Ureter (tissue), 1 donor: ENCODE data around the gene TEDC1. TPM values are rescaled to one million over a fixed set of nuclear protein-coding genes. Genes with fewer than 3 reads are reported as not detected.

Experiments used
- DNase-seq: peaks from one replicate; pipeline ENCODE4 v3.0.0-alpha.2; 2020; ENCODE audit warnings: low spot score
- total RNA-seq: library from RNA; stranded (reverse); gene quantifications from one replicate; pipeline ENCODE4 v1.2.4, GENCODE V29; 2023
- donor health status: DM: yes; HTN: yes; CAD: no.

Gene TEDC1
- total RNA-seq, 1 donor from 2014 or later, result 9.7 TPM

- no peak for DNase-seq
Observed at GRCh38 chr14:105525326-105525725, 34.3 kb downstream of the TEDC1 start.

DNA sequence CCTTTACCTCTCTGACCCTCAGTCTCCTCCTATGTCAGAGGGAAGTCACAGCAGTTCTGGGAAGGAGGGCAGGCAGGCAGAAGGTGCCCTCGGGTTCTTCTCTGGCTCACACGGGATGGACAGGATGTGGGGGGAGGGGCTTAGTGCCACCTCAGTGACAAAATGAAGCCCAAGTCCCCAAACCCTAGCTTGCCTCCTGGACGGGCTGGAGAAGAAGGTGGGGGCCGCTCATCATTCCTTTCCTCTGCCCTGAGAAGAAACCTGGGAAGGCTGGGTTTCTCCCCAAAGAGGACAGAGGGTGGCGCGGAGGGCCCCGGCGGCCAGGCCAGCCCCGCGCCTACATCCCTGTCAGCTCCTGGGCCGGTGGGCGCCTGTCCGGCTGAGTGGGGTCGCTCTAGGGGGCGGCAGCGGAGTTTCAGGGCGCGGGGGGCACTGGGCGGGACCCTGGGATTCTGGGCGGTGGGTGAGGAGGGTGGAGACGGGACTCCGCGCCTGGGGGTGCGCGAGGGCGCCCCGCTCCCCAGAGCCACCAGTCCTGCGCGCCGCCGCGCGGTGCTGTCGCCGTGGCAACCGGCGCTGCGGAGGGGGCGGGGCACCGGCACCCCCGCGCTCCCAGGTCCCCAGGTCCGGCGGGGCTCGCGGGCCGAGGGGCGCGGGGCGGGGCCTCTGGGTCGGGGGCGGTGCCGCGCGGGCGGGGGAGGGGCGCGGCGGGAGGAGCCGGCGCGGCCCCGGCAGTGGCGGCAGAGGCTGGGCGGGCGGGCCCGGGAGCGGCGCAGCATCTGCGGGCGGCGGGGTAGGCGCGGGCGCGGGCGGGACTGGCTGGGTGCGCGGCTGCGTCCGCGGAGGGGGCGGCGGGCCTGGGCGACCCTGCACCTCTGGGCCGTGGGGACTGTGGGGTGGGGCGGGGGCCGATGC is 35.1 kb downstream of the TEDC1 start, which contains the start of gene TMEM121:
Gene TMEM121, plus strand, starts transcription at position 723 of the 915 bp plus-strand sequence. CDS start 2,252 bp downstream, outside the sequence.
- no peak for DNase-seq

- no peak for DNase-seq
Observed at GRCh38 chr14:105526776-105527380, 35.8 kb downstream of the TEDC1 start.

- no peak for DNase-seq
Observed at GRCh38 chr14:105527381-105527825, 36.4 kb downstream of the TEDC1 start.

- peak; percentile 79 for DNase-seq
Observed at GRCh38 chr14:105527826-105528585, 37.0 kb downstream of the TEDC1 start.

GRCh38 chr14:105528586-105529318 is 37.7 kb downstream of the TEDC1 start:
- no peak for DNase-seq

DNA sequence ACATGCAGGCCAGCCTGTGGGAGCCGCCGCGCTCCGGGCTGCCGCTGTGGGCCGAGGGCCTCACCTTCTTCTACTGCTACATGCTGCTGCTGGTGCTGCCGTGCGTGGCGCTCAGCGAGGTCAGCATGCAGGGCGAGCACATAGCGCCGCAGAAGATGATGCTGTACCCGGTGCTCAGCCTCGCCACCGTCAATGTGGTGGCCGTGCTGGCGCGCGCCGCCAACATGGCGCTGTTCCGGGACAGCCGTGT is 38.2 kb downstream of the TEDC1 start:
- DNase-seq, result no peak

- no peak for DNase-seq
Observed at GRCh38 chr14:105529569-105530284, 38.7 kb downstream of the TEDC1 start.

- DNase-seq, result no peak
Observed at GRCh38 chr14:105530285-105531087, 39.4 kb downstream of the TEDC1 start.

DNA sequence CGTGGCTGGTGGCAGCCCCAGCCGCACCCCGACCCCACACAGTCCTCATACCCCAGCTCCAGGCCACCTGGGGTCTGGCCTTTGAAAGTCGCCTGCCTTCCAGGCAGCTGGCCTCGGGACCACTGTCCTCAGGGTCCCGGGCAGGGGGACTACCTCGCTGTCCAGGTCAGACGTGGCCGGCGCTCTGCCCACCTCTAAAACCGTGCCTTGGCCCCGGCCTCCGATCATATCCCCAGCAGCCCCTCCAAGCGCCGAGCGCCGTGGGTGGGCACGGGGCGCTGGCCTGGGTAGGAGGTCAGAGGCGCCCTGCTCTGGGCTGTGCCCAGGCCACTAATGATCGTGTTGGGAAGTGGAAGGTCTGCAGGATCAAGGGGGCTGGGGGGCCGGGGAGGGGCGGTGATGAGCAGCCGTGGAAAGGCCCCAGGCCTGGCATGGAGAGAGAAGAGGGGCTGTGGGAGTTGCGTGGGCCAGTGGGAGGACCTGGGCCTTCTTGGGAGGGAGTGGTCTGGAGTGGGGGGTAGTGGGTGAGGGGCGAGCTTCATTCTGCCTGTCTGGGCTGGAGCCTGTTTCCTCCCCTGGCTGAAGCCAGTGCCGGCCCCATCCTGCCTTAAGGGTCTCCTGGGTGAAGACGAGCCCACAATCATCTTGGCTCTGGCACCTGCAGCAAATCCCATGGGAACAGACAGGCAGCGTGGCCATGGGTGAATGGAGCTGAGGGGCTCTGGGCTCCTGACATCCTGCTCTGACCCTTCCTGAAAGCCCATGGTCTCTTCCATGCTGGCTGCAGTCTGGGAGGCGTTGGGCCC is 40.2 kb downstream of the TEDC1 start:
- no peak for DNase-seq

- DNase-seq, result no peak
Observed at GRCh38 chr14:105531894-105532623, 41.0 kb downstream of the TEDC1 start.

DNA sequence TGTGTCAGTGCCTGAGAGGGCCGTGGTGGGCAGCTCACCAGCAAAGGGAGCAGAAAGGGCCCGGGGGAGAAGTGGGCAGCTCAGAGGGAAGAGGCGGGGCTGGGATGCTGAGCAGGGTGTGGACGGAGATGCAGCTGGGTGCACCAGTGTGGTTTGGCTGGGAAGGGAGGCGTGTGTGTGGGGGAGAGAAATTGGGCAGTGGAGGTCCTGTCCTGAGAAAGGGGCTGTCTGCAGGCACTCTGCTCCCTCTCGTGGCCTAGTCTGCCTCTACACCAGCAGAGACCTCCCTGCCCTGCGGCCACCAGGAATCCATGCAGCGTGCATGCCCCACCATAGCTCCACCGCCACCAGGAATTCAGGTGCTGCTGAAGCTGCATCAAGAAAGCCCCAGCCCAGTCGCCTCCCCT is 41.7 kb downstream of the TEDC1 start:
- no peak for DNase-seq

DNA sequence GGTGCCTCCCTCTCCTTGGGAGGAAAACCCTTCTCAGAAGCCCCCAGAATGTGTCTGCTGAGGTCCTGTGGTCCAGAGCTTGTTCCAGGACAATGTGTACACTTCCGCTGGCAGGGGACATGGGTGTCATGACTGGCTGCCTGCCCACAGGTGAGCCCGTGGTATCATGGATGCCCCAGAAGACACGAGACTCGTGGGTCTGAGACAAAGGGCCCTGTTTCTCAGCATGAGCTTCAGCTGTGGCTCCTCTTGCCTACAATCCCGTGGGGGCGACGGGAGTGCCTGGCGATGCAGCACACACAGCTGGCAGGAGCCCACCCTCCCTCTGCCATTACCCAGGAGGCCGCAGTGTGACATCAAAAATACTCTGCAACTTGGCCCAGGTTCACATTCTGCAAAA is 42.3 kb downstream of the TEDC1 start:
- no peak for DNase-seq

DNA sequence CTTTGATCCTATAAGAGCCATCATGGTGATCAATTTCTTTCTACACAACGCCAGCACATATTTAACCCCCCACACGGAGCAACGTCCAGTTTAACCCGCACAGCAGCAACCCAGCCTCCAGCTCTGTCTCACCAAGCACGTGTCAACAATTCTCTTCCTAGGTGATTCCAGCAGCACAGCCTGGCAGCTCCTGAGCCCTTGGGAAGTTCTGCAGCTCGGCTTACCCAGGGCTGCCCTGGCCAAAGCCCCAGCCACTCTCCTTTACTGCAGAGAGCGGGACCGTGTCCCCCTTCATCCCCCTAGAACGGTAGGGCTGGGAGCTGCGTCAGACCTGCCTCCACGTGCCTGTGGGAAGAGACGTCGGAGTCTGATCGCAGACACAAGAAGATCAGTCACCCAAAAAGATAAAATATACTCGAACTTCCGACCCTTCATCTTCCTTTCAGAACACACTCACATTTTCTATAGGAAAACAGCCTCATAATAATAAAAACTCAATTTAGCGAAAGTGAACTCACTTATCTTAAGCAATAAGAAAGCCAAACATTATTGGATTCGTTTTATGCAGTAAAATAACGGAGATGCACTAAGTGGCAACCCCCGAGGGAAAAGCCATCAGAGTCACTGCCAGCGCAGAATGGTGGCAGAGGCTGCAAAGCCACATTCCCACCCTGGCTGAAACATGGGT is 42.9 kb downstream of the TEDC1 start:
- DNase-seq, result no peak

DNA sequence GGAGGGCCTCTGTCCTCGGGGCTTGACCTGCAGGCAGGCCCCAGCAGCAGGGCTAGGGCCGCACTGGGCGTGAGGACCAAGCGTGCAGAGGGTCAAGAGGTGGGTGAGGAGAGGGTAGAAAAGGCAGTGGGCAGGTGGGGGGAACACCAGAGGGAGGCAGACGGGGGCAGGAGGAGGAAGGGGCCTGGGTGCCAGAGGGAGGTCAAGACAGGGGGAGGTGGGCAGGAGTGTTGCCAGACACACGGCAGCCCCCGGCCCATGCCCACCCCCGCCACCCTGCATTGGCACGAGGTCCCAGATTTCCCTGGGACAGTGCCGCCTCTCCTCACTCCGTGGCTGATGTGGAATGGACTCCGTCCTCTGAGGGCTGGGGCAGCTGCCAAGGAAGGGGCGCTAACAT is 43.5 kb downstream of the TEDC1 start:
- DNase-seq, result no peak

DNA sequence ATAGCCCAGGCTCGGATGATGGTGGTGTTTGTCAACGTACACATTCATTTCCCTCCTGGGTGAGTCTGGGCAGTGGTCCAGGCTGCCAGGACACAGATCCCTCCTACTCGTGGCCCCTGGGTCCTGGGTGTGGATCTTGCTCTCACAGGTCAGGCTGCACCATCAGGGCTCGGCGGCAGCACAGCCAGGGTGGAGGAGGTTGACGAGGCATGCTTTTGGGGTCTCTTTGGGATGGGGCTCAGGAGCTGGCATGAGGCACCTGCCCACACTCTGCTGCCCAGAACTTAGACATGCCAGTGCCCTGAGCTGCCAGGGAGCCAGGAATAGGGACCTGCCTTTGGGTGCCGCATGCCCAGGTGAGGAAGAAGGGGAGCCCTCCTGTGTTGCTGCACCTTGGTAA is 45.0 kb downstream of the TEDC1 start:
- no peak for DNase-seq

DNA sequence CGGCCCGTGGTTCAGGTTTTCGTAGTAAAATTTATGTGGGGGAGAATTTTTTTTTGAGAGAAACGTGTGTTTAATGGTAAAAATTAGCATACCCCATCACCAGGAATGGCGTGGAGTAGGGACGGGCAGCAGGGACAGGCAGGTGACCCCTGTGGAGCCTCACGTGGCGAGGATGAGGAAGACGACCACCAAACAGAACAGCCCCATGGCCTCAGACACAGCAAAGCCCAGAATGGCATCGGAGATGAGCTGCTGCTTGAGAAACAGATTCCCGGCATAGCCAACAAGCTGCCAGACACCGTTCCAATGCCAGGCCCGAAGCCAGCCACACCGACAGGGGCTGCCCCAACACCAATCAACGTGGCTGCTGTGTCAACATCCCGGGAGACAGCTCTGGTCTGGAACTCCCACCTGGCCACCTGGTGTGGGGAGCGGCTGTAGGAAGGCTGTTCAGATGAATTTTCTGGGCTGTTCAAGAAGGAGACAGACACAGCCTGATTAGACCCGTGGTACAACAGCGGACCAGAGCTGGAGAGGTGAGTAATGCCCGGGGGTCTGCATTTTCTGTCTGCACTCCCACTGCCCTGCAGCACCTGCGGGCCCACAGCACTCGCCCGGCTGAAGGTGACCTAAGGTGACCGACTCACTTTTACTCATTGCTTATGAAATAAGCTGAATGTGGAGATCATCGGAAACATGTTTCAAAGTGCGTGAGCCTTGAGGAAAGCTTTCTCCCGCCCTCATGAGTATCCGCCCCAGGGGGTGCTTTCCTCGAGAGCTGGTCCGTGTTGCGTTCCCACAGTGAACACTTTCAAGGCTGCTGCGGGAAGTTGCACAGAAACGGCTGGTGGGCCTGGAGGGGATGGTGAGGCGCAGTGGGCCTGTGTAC is 45.9 kb downstream of the TEDC1 start:
- no peak for DNase-seq
